ENCODE results near the gene MLXIPL. TPM values are rescaled to one million over a fixed set of nuclear protein-coding genes. Genes with fewer than 3 reads are reported as not detected.

The MLXIPL gene
- total and polyA plus RNA-seq, 11 donors: 0.42 to 10.1 (median 2.0) TPM

GRCh38 chr7:73652541-73652949, 28.2 kb upstream of the MLXIPL start:
- Histone ChIP-seq H3K27ac (no peak overlapping the region), H3K4me3 (no peak overlapping the region), H3K27me3 (peaks cover 6 to 40% (median 8%) of the 10 kb centered on the region in 9 donors), H3K9me3 (no peaks in the 10 kb centered on the region), H3K4me1 (peaks cover 0 to 7% (median 1%) of the 10 kb centered on the region in 12 donors), H3K36me3 (no peaks in the 10 kb centered on the region)
- no peak for ATAC-seq
- no peak for DNase-seq
- intact Hi-C loops (cut with DNase I): no loop called here
- TF ChIP-seq POLR2A (IDR thresholded peaks at IDR 0.05) (no peak), CTCF (IDR thresholded peaks at IDR 0.05) (no peak)
- 82 to 87% (median 82%) methylated on average over 11 of the region's 11 CpGs for WGBS, 4 donors

- Histone ChIP-seq H3K4me1 (peaks cover 0 to 11% (median 1%) of the 10 kb centered on the region in 12 donors), H3K4me3 (no peak overlapping the region), H3K36me3 (no peaks in the 10 kb centered on the region), H3K27me3 (peaks cover 11 to 52% (median 20%) of the 10 kb centered on the region in 9 donors), H3K27ac (no peak overlapping the region), H3K9me3 (no peaks in the 10 kb centered on the region)
- DNase-seq: no peak
- TF ChIP-seq CTCF (IDR thresholded peaks at IDR 0.05) (no peak), POLR2A (IDR thresholded peaks at IDR 0.05) (no peak)
- ATAC-seq: no peak
- intact Hi-C loops (cut with DNase I): no loop called here
- 55 to 67% (median 63%) methylated on average over 4 to 5 of the region's 5 CpGs for WGBS, 4 donors
Measured at GRCh38 chr7:73650524-73650923, 26.2 kb upstream of the MLXIPL start.

- Histone ChIP-seq H3K4me1 (peaks cover 0 to 11% (median 1%) of the 10 kb centered on the region in 12 donors), H3K27ac (no peak overlapping the region), H3K36me3 (no peaks in the 10 kb centered on the region), H3K27me3 (peaks cover 11 to 53% (median 20%) of the 10 kb centered on the region in 9 donors), H3K4me3 (no peak overlapping the region), H3K9me3 (no peaks in the 10 kb centered on the region)
- intact Hi-C loops (cut with DNase I): no loop called here
- DNase-seq (no peak), ATAC-seq (no peak)
- TF ChIP-seq CTCF (IDR thresholded peaks at IDR 0.05) (no peak), POLR2A (IDR thresholded peaks at IDR 0.05) (no peak)
- WGBS, 4 donors: 39 to 47% (median 41%) methylated on average over 9 of the region's 9 CpGs
Measured at GRCh38 chr7:73649576-73649975, 25.3 kb upstream of the MLXIPL start.

GRCh38 chr7:73648593-73649332, 24.4 kb upstream of the MLXIPL start:
- H3K4me1 ChIP-seq: peaks cover 0 to 11% (median 1%) of the 10 kb centered on the region in 12 donors
- H3K27ac ChIP-seq: no peak overlapping the region
- DNase-seq (no peak), ATAC-seq (no peak)
- no peaks in the 10 kb centered on the region for H3K9me3 ChIP-seq
- TF ChIP-seq POLR2A (IDR thresholded peaks at IDR 0.05): no peak
- TF ChIP-seq CTCF (IDR thresholded peaks at IDR 0.05): no peak
- H3K27me3 ChIP-seq: peaks cover 11 to 55% (median 20%) of the 10 kb centered on the region in 9 donors
- no peaks in the 10 kb centered on the region for H3K36me3 ChIP-seq
- intact Hi-C loops (cut with DNase I): no loop called here
- 25 to 59% (median 30%) methylated on average over 1 of the region's 1 CpG for WGBS, 4 donors
- no peak overlapping the region for H3K4me3 ChIP-seq
